Stimulated activated CD8-positive, alpha-beta memory T cell treated with anti-CD3 and anti-CD28 coated beads, Interleukin-4, amount 100 ng/mL, for 24 hours (primary cell): ENCODE results near the gene RNF183.
"Not testable (repeated sequence)": the region's sequence is repeated elsewhere in the genome, so short reads cannot be mapped to it uniquely, and the experiment has no call there.

Experiments
- DNase-seq: peaks from one replicate; pipeline ENCODE4 v3.0.0-alpha.2; 2020; ENCODE audit warnings: low read depth

The RNF183 gene

GRCh38 chr9:113274474-113275156 lies 28.6 kb downstream of the RNF183 start:
- no peak for DNase-seq

- DNase-seq = no peak
Observed at GRCh38 chr9:113269871-113270270, 33.3 kb downstream of the RNF183 start.

- no peak for DNase-seq
Observed at GRCh38 chr9:113269355-113269754, 33.8 kb downstream of the RNF183 start.

- no peak for DNase-seq
Observed at GRCh38 chr9:113267911-113268566, 35.1 kb downstream of the RNF183 start.

GRCh38 chr9:113266174-113266573 lies 37.0 kb downstream of the RNF183 start:
- DNase-seq = no peak

DNA sequence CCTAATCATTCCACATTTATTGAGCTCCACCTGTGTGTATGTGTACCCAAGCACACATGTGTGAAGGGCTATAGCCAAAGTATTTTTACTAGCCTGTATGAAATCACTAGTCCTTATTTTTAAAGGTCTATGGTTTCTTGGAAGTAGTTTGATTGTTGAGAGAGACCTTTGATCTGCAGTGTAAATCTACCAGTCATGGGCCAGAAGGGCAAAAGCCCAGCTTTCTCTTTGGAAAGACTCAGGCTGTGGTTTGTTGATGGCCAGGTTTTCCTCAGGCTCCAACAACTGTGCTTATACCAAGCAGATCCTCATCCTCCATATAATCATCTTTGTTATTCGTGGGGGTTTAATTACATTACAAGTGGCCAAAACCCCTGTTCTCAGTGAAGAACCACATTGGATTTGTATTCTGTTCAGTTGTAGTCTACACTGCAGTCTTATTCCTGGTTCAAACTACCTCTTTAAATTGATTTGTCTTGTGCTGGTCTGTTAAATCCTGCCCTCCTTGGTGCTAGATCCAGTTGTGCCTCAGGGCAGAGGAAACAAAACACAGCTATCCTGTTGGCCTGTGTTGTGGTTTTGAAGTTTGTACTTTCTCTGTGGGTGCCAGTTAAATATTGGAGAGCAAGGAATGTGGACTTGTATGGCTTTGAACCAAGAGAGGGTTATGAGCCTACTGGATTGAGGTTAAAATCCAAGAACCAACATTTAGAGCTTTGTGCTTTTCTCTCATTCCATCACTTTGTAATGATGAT lies 41.1 kb downstream of the RNF183 start:
- DNase-seq = no peak

- DNase-seq = no peak
Observed at GRCh38 chr9:113258282-113258681, 44.9 kb downstream of the RNF183 start.

DNA sequence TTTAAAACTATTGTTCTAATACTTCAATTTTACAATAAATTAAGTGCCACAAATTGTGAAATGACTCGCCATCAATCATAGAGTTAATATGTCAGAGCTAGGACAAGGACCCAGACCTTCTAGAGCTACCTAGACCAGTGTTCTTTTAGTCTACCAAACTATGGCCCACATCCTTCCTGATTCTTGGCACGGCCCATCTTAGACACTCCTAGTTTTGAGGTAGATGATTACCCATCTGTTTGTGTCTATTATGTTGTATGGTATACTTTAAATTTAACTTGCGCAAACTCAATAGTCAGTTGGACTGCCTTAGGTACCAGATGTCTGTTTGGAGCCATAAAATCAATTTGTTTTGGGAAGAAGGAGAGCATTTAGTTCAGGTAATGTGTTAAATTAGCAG lies 45.3 kb downstream of the RNF183 start:
- no peak for DNase-seq

- DNase-seq = no peak
Observed at GRCh38 chr9:113255438-113255837, 47.7 kb downstream of the RNF183 start.

GRCh38 chr9:113254991-113255390 lies 48.2 kb downstream of the RNF183 start:
- DNase-seq = no peak

DNA sequence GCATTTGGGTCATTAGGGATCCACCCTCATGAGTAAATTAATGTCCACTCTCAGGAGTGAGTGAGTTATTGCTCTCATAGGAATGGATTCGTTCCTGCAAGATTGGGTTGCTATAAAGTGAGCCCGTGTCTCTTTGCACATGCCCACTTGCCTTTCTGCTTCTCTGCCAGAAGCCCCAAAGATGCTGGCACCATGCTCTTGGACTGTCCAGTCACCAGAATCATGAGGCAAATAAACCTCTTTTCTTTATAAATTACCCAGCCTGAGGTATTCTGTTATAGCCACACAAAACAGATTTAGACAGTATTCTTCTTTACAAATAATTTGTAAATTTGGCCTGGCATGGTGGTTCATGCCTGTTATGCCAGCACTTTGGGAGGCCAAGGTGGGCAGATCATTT lies 52.4 kb downstream of the RNF183 start:
- DNase-seq = no peak

DNA sequence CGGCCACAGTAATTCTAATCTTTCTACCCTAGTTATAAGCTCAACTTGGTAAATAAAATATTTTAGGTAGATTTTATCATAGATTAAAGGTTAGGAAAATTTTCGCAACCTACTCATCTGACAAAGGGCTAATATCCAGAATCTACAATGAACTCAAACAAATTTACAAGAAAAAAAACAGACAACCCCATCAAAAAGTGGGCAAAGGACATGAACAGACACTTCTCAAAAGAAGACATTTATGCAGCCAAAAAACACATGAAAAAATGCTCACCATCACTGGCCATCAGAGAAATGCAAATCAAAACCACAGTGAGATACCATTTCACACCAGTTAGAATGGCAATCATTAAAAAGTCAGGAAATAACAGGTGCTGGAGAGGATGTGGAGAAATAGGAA lies 53.5 kb downstream of the RNF183 start:
- DNase-seq = not testable (repeated sequence)

DNA sequence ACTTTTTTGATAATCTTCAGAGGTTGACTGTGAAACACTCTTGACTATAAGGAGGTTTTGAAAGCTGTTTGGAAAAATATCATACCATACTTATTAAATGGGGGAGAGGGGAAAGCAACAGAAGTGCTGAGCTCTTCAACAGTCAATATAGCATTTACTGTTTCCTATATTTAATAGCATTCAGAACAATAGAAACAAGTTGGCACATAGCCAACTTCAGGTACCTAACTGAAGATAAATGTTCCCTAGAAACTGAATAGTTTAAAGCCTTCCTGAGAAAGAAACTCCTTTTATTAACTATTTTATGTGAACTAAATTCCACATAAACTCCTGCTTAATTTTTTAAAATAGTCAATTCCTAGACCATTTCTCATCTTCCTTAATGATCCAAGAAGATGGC lies 55.5 kb downstream of the RNF183 start:
- no peak for DNase-seq
